ENCODE data around the gene DCC. TPM values are rescaled to one million over a fixed set of nuclear protein-coding genes. Genes with fewer than 3 reads are reported as not detected.

The DCC gene
- total and polyA plus RNA-seq, 2 of the 8 experiments (the other 6 are each of a cell fraction or from before 2014, with no cell fraction given), result 0.14 to 1.4 TPM

DNA sequence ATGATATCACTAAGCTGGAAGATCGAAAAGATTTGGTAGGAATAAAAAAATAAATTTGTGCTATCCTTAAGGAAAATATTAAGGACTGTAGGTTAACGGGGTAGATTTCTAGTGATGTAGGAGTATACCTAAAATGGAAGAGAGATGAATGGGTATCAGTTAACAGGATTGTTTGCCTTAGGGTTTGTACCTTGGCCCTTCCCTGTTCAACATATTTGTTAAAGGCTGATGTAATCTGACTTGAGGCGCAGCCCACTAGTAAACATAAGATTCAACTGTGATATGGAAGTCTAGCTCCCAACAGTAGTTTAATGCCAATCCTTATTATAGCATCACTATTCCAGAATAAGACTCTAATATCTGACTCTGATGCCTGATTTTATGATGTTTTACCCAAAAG is 685.2 kb downstream of the DCC start (continued):
- TF ChIP-seq FOSL1 (IDR thresholded peaks at IDR 0.05; ENCODE audit: insufficient read depth, low read depth, low read length) (no peak), SIX5 (IDR thresholded peaks at IDR 0.05; ENCODE audit: low read depth, low read length) (no peak), MAFK (IDR thresholded peaks at IDR 0.05; ENCODE audit: low read depth, low read length) (no peak), CTBP2 (IDR thresholded peaks at IDR 0.05; ENCODE audit: borderline replicate concordance, insufficient read depth, insufficient read length, low read length) (no peak)

All from H1 (cell line).